BE2C (cell line): Measurements from ENCODE around the gene ARHGAP31.

ENCODE experiments used
- DNase-seq: peaks from one replicate; pipeline ENCODE4 v3.0.0-alpha.2; 2020
- H3K27me3 ChIP-seq: fragments of 250-450 bp; sonication (Bioruptor Pico); 2 replicates; pipeline ENCODE4 v1.5.1; 2020; ENCODE audit warnings: mild to moderate bottlenecking
- H3K36me3 ChIP-seq: fragments of 250-450 bp; sonication (Bioruptor Pico); 2 replicates; pipeline ENCODE4 v1.5.1; 2020; ENCODE audit warnings: mild to moderate bottlenecking
- H3K4me1 ChIP-seq: fragments of 250-450 bp; sonication (Bioruptor Pico); 2 replicates; pipeline ENCODE4 v1.5.1; 2020
- H3K4me3 ChIP-seq: 2 replicates; pipeline ENCODE4 v1.5.1; 2011; ENCODE audit warnings: low read depth, low read length
- H3K9me3 ChIP-seq: fragments of 250-450 bp; sonication (Bioruptor Pico); 2 replicates; pipeline ENCODE4 v1.5.1; 2020
- TF ChIP-seq, protein P1 (sequence below): IDR thresholded peaks from 2 replicates; pipeline ENCODE4 v1.5.1; 2012; ENCODE audit warnings: mild to moderate bottlenecking, low read depth, low read length

The ARHGAP31 gene

DNA sequence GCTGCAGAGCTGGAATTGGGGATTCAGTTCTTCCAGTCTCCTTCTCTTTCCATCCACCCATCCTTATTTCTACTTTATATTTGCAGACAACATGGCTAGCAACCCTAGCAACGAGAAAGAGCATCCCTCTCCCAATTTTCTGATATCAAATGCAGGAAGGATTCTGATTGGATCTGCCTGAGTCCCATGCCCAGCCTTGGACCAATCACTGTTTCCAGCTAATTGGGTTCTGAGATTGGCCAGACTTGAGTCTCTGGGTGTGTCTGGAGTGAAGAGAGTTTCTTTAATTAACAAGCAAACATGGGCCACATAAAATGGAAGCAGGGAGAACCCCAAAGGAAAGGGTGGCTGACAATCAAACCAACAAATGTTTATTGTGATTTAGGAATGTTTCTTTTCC, 108.6 kb downstream of the ARHGAP31 start:
- Histone ChIP-seq H3K36me3 (no peaks in the 10 kb centered on the region; the same call in 1 of the 2 replicates), H3K9me3 (no peaks in the 10 kb centered on the region), H3K4me3 (no peak overlapping the region), H3K27me3 (no peaks in the 10 kb centered on the region), H3K4me1 (no peaks in the 10 kb centered on the region)
- TF ChIP-seq, protein P1, sequence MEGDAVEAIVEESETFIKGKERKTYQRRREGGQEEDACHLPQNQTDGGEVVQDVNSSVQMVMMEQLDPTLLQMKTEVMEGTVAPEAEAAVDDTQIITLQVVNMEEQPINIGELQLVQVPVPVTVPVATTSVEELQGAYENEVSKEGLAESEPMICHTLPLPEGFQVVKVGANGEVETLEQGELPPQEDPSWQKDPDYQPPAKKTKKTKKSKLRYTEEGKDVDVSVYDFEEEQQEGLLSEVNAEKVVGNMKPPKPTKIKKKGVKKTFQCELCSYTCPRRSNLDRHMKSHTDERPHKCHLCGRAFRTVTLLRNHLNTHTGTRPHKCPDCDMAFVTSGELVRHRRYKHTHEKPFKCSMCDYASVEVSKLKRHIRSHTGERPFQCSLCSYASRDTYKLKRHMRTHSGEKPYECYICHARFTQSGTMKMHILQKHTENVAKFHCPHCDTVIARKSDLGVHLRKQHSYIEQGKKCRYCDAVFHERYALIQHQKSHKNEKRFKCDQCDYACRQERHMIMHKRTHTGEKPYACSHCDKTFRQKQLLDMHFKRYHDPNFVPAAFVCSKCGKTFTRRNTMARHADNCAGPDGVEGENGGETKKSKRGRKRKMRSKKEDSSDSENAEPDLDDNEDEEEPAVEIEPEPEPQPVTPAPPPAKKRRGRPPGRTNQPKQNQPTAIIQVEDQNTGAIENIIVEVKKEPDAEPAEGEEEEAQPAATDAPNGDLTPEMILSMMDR = no peak
- DNase-seq = no peak

DNA sequence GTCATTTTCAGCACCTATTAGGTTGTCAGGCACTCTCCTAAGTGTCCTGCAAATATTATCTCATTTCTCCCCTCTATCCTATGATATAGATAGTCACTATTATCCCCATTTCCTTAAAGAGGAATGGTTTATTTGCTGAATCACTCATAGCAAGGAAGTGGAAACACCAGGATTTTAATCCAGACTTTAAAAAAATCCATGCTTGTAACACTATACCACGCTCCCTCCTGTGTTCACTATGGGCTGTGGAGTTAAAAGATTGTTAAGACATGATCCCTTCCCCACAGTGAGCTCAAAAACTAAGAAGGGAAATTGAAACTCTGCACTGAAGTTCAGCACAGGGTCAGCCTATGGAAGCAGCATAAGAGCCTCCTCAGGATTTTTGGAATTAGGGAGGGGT, 109.0 kb downstream of the ARHGAP31 start:
- TF ChIP-seq, protein P1 = no peak
- Histone ChIP-seq H3K4me1 (no peaks in the 10 kb centered on the region), H3K4me3 (no peak overlapping the region), H3K27me3 (no peaks in the 10 kb centered on the region), H3K36me3 (no peaks in the 10 kb centered on the region; the same call in 1 of the 2 replicates), H3K9me3 (no peaks in the 10 kb centered on the region)
- no peak for DNase-seq

DNA sequence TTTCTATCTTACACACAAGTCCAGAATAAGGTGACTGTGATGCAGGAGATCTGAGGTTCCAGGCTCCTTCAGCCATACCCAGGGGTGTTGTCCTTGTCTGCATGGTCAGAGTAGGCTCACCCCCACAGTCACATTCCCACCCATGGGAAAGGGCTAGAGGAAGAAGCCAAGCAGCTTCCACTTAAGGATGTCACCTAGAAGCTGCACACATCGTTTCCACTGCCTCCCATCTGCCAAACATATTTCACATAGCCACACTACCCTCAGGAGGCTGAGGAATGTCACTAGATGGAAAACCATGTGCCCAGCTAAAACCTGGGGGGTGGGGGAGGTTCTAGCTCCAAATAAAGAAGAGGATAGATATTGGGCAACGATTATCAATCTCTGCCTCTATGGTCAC, 111.1 kb downstream of the ARHGAP31 start:
- no peak for DNase-seq
- TF ChIP-seq, protein P1 = no peak
- H3K27me3 ChIP-seq = no peaks in the 10 kb centered on the region
- H3K36me3 ChIP-seq = no peaks in the 10 kb centered on the region; the same call in 1 of the 2 replicates
- no peak overlapping the region for H3K4me3 ChIP-seq
- H3K4me1 ChIP-seq = no peaks in the 10 kb centered on the region
- H3K9me3 ChIP-seq = no peaks in the 10 kb centered on the region

DNA sequence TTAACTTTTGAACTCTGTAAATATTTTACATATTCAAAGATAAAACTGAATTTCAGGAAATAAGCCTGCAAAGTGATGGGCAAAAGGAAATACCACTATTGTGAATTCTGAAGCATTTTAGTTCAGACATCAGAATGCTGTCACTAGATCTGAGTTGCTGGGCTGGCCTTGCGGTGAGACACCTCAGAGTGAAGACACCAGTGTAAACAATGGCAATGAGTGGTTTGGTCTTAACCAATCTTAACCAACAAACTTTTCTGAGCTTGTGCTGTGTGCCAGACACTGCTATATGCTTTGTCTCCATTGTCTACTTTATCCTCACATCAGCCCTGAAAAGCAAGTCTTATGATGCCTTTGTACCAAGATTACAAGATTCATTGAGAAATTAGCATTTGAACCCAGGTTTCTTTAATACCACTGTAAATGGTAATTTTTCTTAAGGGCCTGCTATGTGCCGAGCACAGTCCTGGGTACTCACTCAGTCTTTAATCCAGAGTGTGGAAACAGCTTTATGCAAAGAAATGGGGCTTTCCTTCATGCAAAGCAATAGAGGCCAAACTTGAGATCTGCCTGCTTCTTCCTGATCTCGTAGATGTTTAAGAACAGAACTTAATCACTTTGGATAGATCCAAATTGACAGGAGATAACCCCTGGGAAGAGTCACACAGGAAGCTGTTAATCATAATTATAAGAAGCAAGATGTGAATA, 114.2 kb downstream of the ARHGAP31 start:
- Histone ChIP-seq H3K4me3 (no peak overlapping the region), H3K9me3 (no peaks in the 10 kb centered on the region), H3K4me1 (no peaks in the 10 kb centered on the region), H3K36me3 (no peaks in the 10 kb centered on the region; the same call in 1 of the 2 replicates), H3K27me3 (no peaks in the 10 kb centered on the region)
- DNase-seq = no peak
- TF ChIP-seq, protein P1 = no peak

DNA sequence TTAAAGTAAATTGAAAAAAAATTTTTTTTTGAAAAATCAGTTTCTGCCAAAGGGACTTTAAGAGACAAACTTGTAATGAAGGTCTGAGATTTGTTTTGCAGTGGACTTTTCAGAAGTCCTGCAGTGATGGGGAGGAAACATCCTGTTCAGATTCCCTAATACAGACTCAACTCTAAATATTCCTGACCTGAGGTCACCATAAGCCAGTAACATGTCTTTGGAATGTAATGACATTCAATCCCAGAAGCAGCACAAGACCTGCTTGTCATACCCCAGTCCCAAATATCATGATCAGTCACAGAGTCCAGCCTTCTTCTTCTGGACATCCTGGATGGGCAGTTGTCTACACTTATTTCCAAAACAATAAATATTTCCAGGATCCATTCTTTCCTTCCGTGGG, 115.7 kb downstream of the ARHGAP31 start:
- H3K4me1 ChIP-seq = no peaks in the 10 kb centered on the region
- no peak for DNase-seq
- TF ChIP-seq, protein P1 = no peak
- no peaks in the 10 kb centered on the region for H3K27me3 ChIP-seq
- no peak overlapping the region for H3K4me3 ChIP-seq
- no peaks in the 10 kb centered on the region for H3K9me3 ChIP-seq
- no peaks in the 10 kb centered on the region; the same call in 1 of the 2 replicates for H3K36me3 ChIP-seq

DNA sequence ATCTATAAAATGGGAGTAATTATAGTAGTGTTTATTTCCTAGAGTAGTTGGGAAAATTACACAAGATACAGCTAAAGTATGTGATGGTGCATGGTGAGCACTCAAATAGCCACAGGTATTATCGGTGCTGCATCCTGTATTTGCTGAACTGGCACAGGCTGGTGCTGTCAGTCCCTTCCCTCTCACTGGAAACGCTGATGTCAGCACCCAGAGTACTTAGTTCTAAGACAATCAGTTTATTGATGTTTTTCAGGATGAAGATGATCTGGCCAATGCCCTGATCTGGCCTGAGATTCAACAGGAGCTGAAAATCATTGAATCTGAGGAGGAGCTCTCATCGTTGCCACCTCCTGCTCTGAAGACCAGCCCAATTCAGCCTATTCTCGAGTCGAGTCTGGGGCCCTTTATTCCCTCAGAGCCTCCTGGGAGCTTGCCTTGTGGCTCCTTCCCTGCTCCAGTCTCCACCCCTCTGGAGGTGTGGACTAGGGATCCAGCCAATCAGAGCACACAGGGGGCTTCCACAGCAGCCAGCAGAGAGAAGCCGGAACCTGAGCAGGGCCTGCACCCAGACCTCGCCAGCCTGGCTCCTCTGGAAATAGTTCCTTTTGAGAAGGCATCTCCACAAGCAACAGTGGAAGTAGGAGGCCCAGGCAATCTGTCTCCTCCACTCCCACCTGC, 119.6 kb downstream of the ARHGAP31 start:
- H3K27me3 ChIP-seq = no peaks in the 10 kb centered on the region
- H3K36me3 ChIP-seq = no peaks in the 10 kb centered on the region
- H3K4me3 ChIP-seq = no peak overlapping the region
- peak; percentile 65 for DNase-seq
- H3K4me1 ChIP-seq = no peaks in the 10 kb centered on the region
- H3K9me3 ChIP-seq = no peaks in the 10 kb centered on the region
- TF ChIP-seq, protein P1 = no peak
